ENCODE measurements around the gene CLDN5. TPM values are rescaled to one million over a fixed set of nuclear protein-coding genes. Genes with fewer than 3 reads are reported as not detected.
A peak's percentile ranks its signal among the peaks of the same experiment; 100 is the strongest.

Gene CLDN5
- total RNA-seq, 1 donor from 2014 or later, result 0.69 TPM

DNA sequence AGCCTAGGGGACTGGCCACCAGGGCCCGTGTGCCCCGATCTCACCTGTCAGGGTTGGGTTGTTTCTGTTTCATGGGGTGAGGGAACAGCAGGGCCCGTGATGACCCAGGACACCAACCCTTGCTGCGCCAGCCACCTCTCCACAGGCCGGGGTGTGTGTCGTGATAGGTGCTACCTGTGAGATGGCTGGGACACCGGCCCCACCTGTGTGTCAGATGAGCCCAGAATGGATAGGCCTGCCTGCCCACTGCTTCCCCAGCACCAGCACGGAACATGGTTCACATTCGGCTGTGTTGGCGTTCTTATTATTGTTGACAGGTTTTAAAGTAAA, 7.1 kb downstream of the CLDN5 start:
- Histone ChIP-seq H3K4me3 (no peak overlapping the region), H3K9ac (no peak overlapping the region), H3K4me1 (no peaks in the 10 kb centered on the region), H3F3A (ENCODE audit: low read depth) (no peaks in the 10 kb centered on the region), H3K9me3 (ENCODE audit: low read depth) (no peaks in the 10 kb centered on the region), H3K27me3 (peaks cover 8% of the 10 kb centered on the region), H3K36me3 (no peaks in the 10 kb centered on the region), H3K79me2 (ENCODE audit: low read depth) (no peaks in the 10 kb centered on the region), H4K20me1 (ENCODE audit: low read depth) (peaks cover 10% of the 10 kb centered on the region), H3K4me2 (no peak overlapping the region), H3K27ac (no peak overlapping the region), H2AFZ (replicated peaks) (no peak overlapping the region)
- peaks cover 9% of the 10 kb centered on the region for H3K4me1 Mint-ChIP-seq
- H3K27ac Mint-ChIP-seq, result peak overlapping the region; percentile 50
- H3K9me3 Mint-ChIP-seq, result no peaks in the 10 kb centered on the region
- H3K4me3 Mint-ChIP-seq, result no peak overlapping the region
- H3K36me3 Mint-ChIP-seq, result peaks cover 21% of the 10 kb centered on the region
- peaks cover 4% of the 10 kb centered on the region for H3K27me3 Mint-ChIP-seq (ENCODE audit: insufficient read depth, low read depth)
- no peak for TF ChIP-seq EZH2 (IDR thresholded peaks at IDR 0.05)
- TF ChIP-seq, protein P1, sequence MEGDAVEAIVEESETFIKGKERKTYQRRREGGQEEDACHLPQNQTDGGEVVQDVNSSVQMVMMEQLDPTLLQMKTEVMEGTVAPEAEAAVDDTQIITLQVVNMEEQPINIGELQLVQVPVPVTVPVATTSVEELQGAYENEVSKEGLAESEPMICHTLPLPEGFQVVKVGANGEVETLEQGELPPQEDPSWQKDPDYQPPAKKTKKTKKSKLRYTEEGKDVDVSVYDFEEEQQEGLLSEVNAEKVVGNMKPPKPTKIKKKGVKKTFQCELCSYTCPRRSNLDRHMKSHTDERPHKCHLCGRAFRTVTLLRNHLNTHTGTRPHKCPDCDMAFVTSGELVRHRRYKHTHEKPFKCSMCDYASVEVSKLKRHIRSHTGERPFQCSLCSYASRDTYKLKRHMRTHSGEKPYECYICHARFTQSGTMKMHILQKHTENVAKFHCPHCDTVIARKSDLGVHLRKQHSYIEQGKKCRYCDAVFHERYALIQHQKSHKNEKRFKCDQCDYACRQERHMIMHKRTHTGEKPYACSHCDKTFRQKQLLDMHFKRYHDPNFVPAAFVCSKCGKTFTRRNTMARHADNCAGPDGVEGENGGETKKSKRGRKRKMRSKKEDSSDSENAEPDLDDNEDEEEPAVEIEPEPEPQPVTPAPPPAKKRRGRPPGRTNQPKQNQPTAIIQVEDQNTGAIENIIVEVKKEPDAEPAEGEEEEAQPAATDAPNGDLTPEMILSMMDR (IDR thresholded peaks at IDR 0.05), result no peak
- TF ChIP-seq EZH2phosphoT487 (IDR thresholded peaks at IDR 0.05), result no peak
- no peak for DNase-seq (ENCODE audit: low spot score)

DNA sequence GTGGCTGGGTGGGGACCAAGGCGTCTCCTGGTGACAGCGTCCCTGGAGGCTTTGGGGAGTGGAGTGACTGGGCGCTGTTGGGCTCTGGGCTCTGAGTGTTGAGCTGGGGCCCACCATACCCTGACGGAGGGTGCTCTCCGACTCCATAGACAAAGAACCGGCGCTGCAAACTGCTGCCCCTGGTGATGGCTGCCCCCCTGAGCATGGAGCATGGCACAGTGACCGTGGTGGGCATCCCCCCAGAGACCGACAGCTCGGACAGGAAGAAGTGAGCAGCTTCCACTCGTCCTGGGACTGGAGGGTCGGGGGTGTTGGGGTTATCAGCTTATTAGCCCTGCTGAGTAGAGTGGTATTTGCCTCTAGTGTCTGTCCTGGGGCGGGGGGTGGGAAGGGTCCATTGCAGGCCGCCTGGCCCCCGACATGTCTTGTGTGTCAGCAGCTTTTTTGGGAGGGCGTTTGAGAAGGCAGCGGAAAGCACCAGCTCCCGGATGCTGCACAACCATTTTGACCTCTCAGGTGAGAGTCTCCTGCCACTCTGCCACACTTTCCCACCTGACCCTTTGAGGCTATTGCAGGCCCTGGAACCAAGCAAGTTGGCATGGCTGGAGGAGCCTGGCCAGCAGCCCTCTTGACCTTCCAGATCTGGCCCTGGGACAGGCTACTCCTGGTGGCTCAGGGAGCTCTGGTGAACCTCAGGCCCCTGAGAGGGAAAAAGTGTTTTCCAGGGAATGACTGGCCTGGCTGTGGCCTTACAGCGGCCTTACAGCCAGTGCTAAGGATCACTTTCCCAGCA, 7.6 kb downstream of the CLDN5 start:
- H3K4me3 ChIP-seq, result no peak overlapping the region
- peaks cover 6% of the 10 kb centered on the region for H3K4me1 Mint-ChIP-seq

GRCh38 chr22:19515654-19516377, 8.4 kb downstream of the CLDN5 start:
- no peaks in the 10 kb centered on the region for H3F3A ChIP-seq (ENCODE audit: low read depth)
- no peak overlapping the region for H3K27ac ChIP-seq
- H3K4me3 ChIP-seq, result no peak overlapping the region
- no peaks in the 10 kb centered on the region for H3K79me2 ChIP-seq (ENCODE audit: low read depth)
- no peaks in the 10 kb centered on the region for H3K27me3 Mint-ChIP-seq (ENCODE audit: insufficient read depth, low read depth)
- H3K36me3 ChIP-seq, result no peaks in the 10 kb centered on the region
- no peak for DNase-seq (ENCODE audit: low spot score)
- TF ChIP-seq, protein P1 (IDR thresholded peaks at IDR 0.05), result no peak
- no peak for TF ChIP-seq EZH2phosphoT487 (IDR thresholded peaks at IDR 0.05)
- no peak for TF ChIP-seq EZH2 (IDR thresholded peaks at IDR 0.05)
- no peak overlapping the region for H2AFZ ChIP-seq (replicated peaks)
- no peaks in the 10 kb centered on the region for H3K27me3 ChIP-seq
- no peak overlapping the region for H3K4me2 ChIP-seq
- peaks cover 6% of the 10 kb centered on the region for H3K4me1 Mint-ChIP-seq
- peak overlapping the region; percentile 5 for H3K27ac Mint-ChIP-seq
- H3K9ac ChIP-seq, result no peak overlapping the region
- peaks cover 26% of the 10 kb centered on the region for H3K36me3 Mint-ChIP-seq
- H3K4me3 Mint-ChIP-seq, result no peak overlapping the region
- no peaks in the 10 kb centered on the region for H3K9me3 ChIP-seq (ENCODE audit: low read depth)
- H4K20me1 ChIP-seq (ENCODE audit: low read depth), result peaks cover 4% of the 10 kb centered on the region
- H3K4me1 ChIP-seq, result no peaks in the 10 kb centered on the region
- no peaks in the 10 kb centered on the region for H3K9me3 Mint-ChIP-seq

More for the DNA sequence above, 7.6 kb downstream of the CLDN5 start:
- TF ChIP-seq EZH2phosphoT487 (IDR thresholded peaks at IDR 0.05), result no peak
- TF ChIP-seq, protein P1 (IDR thresholded peaks at IDR 0.05), result no peak
- Mint-ChIP-seq H3K4me3 (no peak overlapping the region), H3K27ac (no peak overlapping the region), H3K27me3 (ENCODE audit: insufficient read depth, low read depth) (no peaks in the 10 kb centered on the region), H3K9me3 (no peaks in the 10 kb centered on the region), H3K36me3 (peaks cover 22% of the 10 kb centered on the region)
- H2AFZ ChIP-seq (replicated peaks), result no peak overlapping the region
- DNase-seq (ENCODE audit: low spot score), result no peak
- H3K79me2 ChIP-seq (ENCODE audit: low read depth), result no peaks in the 10 kb centered on the region
- no peaks in the 10 kb centered on the region for H3K9me3 ChIP-seq (ENCODE audit: low read depth)
- no peaks in the 10 kb centered on the region for H3K4me1 ChIP-seq
- peaks cover 2% of the 10 kb centered on the region for H3K27me3 ChIP-seq
- no peak overlapping the region for H3K9ac ChIP-seq
- no peaks in the 10 kb centered on the region for H3K36me3 ChIP-seq
- peaks cover 4% of the 10 kb centered on the region for H4K20me1 ChIP-seq (ENCODE audit: low read depth)
- H3K27ac ChIP-seq, result no peak overlapping the region
- H3F3A ChIP-seq (ENCODE audit: low read depth), result no peaks in the 10 kb centered on the region
- no peak overlapping the region for H3K4me2 ChIP-seq

Measured in neural progenitor cell (in vitro differentiated cells).